GM18511 (cell line): Measurements from ENCODE around the gene RPL37.
A peak's percentile ranks its signal among the peaks of the same experiment; 100 is the strongest.
"Not testable (repeated sequence)": the region's sequence is repeated elsewhere in the genome, so short reads cannot be mapped to it uniquely, and the experiment has no call there.

Source experiments
- ATAC-seq: cut with Tn5 transposase; IDR thresholded peaks from one replicate; pipeline ENCODE4 v1.9.1; 2021; ENCODE audit warnings: mild to moderate bottlenecking, moderate library complexity; ENCODE audit not compliant: unreplicated experiment

Gene RPL37

GRCh38 chr5:40798012-40798800 lies 36.8 kb downstream of the RPL37 start, which contains the start of gene PRKAA1:
PRKAA1 (minus strand) TSS chr5:40798374; CDS start chr5:40798189, 185 bp downstream.
- ATAC-seq, result peak; percentile 95

GRCh38 chr5:40797273-40798011 lies 37.6 kb downstream of the RPL37 start:
- peak; percentile 47 for ATAC-seq

- no peak for ATAC-seq
Measured at GRCh38 chr5:40796487-40796889, 38.5 kb downstream of the RPL37 start.

- ATAC-seq, result not testable (repeated sequence)
Measured at GRCh38 chr5:40794877-40795276, 40.1 kb downstream of the RPL37 start.

- ATAC-seq, result not testable (repeated sequence)
Measured at GRCh38 chr5:40794340-40794739, 40.7 kb downstream of the RPL37 start.

- not testable (repeated sequence) for ATAC-seq
Measured at GRCh38 chr5:40792691-40793090, 42.3 kb downstream of the RPL37 start.

- no peak for ATAC-seq
Measured at GRCh38 chr5:40791715-40792139, 43.3 kb downstream of the RPL37 start.

GRCh38 chr5:40790947-40791593 lies 44.0 kb downstream of the RPL37 start:
- ATAC-seq, result no peak

GRCh38 chr5:40788941-40789340 lies 46.1 kb downstream of the RPL37 start:
- not testable (repeated sequence) for ATAC-seq

- no peak for ATAC-seq
Measured at GRCh38 chr5:40787986-40788385, 47.0 kb downstream of the RPL37 start.

GRCh38 chr5:40786664-40787063 lies 48.4 kb downstream of the RPL37 start:
- ATAC-seq, result not testable (repeated sequence)

- ATAC-seq, result no peak
Measured at GRCh38 chr5:40784916-40785315, 50.1 kb downstream of the RPL37 start.

GRCh38 chr5:40784027-40784653 lies 50.9 kb downstream of the RPL37 start:
- ATAC-seq, result no peak

GRCh38 chr5:40781843-40782409 lies 53.1 kb downstream of the RPL37 start:
- no peak for ATAC-seq

- no peak for ATAC-seq
Measured at GRCh38 chr5:40780858-40781257, 54.2 kb downstream of the RPL37 start.

- ATAC-seq, result no peak
Measured at GRCh38 chr5:40780199-40780598, 54.8 kb downstream of the RPL37 start.

GRCh38 chr5:40779561-40779960 lies 55.5 kb downstream of the RPL37 start:
- no peak for ATAC-seq

- ATAC-seq, result no peak
Measured at GRCh38 chr5:40778133-40778532, 56.9 kb downstream of the RPL37 start.

GRCh38 chr5:40776658-40776977 lies 58.4 kb downstream of the RPL37 start:
- no peak for ATAC-seq

GRCh38 chr5:40775846-40776657 lies 59.0 kb downstream of the RPL37 start:
- ATAC-seq, result no peak
